Measurements from ENCODE around the gene GSS. TPM values are rescaled to one million over a fixed set of nuclear protein-coding genes. Genes with fewer than 3 reads are reported as not detected.

GSS gene
- polyA plus RNA-seq, 3 donors, result 30.4 to 52.9 (median 34.0) TPM

GRCh38 chr20:34986311-34987287, 31.0 kb upstream of the GSS start:
- no peaks in the 10 kb centered on the region for H4K20me1 ChIP-seq (ENCODE audit: insufficient read depth, low read length)
- no peaks in the 10 kb centered on the region for H3K27me3 ChIP-seq (ENCODE audit: control insufficient read depth in 2 of 2, insufficient read depth in 2 of 2, low read length in 2 of 2)
- intact Hi-C loops (cut with micrococcal nuclease), result no loop called here
- Mint-ChIP-seq H3K36me3 (peaks cover 3 to 6% of the 10 kb centered on the region in 2 donors), H3K27me3 (ENCODE audit: low read depth in 3 of 3) (peaks cover 12 to 32% (median 27%) of the 10 kb centered on the region in 3 donors), H3K4me3 (no peak overlapping the region), H3K4me1 (no peaks in the 10 kb centered on the region), H3K27ac (no peak overlapping the region), H3K9me3 (no peaks in the 10 kb centered on the region)
- H3K4me1 ChIP-seq (ENCODE audit: control insufficient read depth in 1 of 2, insufficient read depth in 2 of 2, low read length in 2 of 2), result no peaks in the 10 kb centered on the region
- no peak overlapping the region for H3K4me2 ChIP-seq (replicated peaks; ENCODE audit: extremely low read depth, low read length, poor library complexity, severe bottlenecking)
- no peaks in the 10 kb centered on the region for H3K9me3 ChIP-seq (replicated peaks in 1 of 2; ENCODE audit: control insufficient read depth in 1 of 2, insufficient read depth in 1 of 2, low read length in 2 of 2)
- no peak overlapping the region for H3K4me3 ChIP-seq (replicated peaks in 1 of 3; ENCODE audit: low read depth in 2 of 3, low read length in 3 of 3)
- no peak overlapping the region for H2AFZ ChIP-seq (ENCODE audit: insufficient read depth, low read depth, low read length, poor library complexity, severe bottlenecking)
- H3K9ac ChIP-seq (ENCODE audit: insufficient read depth, low read length, poor library complexity, severe bottlenecking), result no peak overlapping the region
- DNase-seq, result no peak
- TF ChIP-seq, protein P1, sequence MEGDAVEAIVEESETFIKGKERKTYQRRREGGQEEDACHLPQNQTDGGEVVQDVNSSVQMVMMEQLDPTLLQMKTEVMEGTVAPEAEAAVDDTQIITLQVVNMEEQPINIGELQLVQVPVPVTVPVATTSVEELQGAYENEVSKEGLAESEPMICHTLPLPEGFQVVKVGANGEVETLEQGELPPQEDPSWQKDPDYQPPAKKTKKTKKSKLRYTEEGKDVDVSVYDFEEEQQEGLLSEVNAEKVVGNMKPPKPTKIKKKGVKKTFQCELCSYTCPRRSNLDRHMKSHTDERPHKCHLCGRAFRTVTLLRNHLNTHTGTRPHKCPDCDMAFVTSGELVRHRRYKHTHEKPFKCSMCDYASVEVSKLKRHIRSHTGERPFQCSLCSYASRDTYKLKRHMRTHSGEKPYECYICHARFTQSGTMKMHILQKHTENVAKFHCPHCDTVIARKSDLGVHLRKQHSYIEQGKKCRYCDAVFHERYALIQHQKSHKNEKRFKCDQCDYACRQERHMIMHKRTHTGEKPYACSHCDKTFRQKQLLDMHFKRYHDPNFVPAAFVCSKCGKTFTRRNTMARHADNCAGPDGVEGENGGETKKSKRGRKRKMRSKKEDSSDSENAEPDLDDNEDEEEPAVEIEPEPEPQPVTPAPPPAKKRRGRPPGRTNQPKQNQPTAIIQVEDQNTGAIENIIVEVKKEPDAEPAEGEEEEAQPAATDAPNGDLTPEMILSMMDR (IDR thresholded peaks at IDR 0.05), result no peak
- no peaks in the 10 kb centered on the region for H3K36me3 ChIP-seq (replicated peaks in 1 of 2; ENCODE audit: control insufficient read depth in 1 of 2, insufficient read depth in 2 of 2, low read length in 2 of 2)
- no peak overlapping the region for H3K27ac ChIP-seq (ENCODE audit: low read depth in 1 of 2, low read length in 2 of 2)
- H3K79me2 ChIP-seq (ENCODE audit: insufficient read depth, low read length), result no peaks in the 10 kb centered on the region
- 90% methylated on average over 18 of the region's 24 CpGs for WGBS (ENCODE audit: insufficient coverage)

GRCh38 chr20:34985461-34986310, 30.1 kb upstream of the GSS start:
- no peaks in the 10 kb centered on the region for H3K9me3 Mint-ChIP-seq
- no peak overlapping the region for H2AFZ ChIP-seq (ENCODE audit: insufficient read depth, low read depth, low read length, poor library complexity, severe bottlenecking)
- peak overlapping the region in 1 of 2 donors; percentile 28 for H3K4me3 Mint-ChIP-seq
- no peak overlapping the region for H3K9ac ChIP-seq (ENCODE audit: insufficient read depth, low read length, poor library complexity, severe bottlenecking)
- no peak for DNase-seq
- no peaks in the 10 kb centered on the region for H3K36me3 Mint-ChIP-seq
- H3K9me3 ChIP-seq (replicated peaks in 1 of 2; ENCODE audit: control insufficient read depth in 1 of 2, insufficient read depth in 1 of 2, low read length in 2 of 2), result no peaks in the 10 kb centered on the region
- no peak overlapping the region for H3K4me2 ChIP-seq (replicated peaks; ENCODE audit: extremely low read depth, low read length, poor library complexity, severe bottlenecking)
- WGBS (ENCODE audit: insufficient coverage), result 88% methylated on average over 15 of the region's 25 CpGs
- H3K4me1 Mint-ChIP-seq, result no peaks in the 10 kb centered on the region
- H4K20me1 ChIP-seq (ENCODE audit: insufficient read depth, low read length), result no peaks in the 10 kb centered on the region
- TF ChIP-seq, protein P1 (IDR thresholded peaks at IDR 0.05), result no peak
- no peak overlapping the region for H3K4me3 ChIP-seq (replicated peaks in 1 of 3; ENCODE audit: low read depth in 2 of 3, low read length in 3 of 3)
- peaks cover 12 to 32% (median 27%) of the 10 kb centered on the region in 3 donors for H3K27me3 Mint-ChIP-seq (ENCODE audit: low read depth in 3 of 3)
- H3K36me3 ChIP-seq (replicated peaks in 1 of 2; ENCODE audit: control insufficient read depth in 1 of 2, insufficient read depth in 2 of 2, low read length in 2 of 2), result no peaks in the 10 kb centered on the region
- intact Hi-C loops (cut with micrococcal nuclease), result no loop called here
- no peaks in the 10 kb centered on the region for H3K79me2 ChIP-seq (ENCODE audit: insufficient read depth, low read length)
- no peak overlapping the region for H3K27ac ChIP-seq (ENCODE audit: low read depth in 1 of 2, low read length in 2 of 2)
- H3K4me1 ChIP-seq (ENCODE audit: control insufficient read depth in 1 of 2, insufficient read depth in 2 of 2, low read length in 2 of 2), result no peaks in the 10 kb centered on the region
- H3K27ac Mint-ChIP-seq, result peak overlapping the region in 1 of 7 donors; percentile 40
- H3K27me3 ChIP-seq (ENCODE audit: control insufficient read depth in 2 of 2, insufficient read depth in 2 of 2, low read length in 2 of 2), result no peaks in the 10 kb centered on the region

Measured in CD14-positive monocyte (primary cell).